Left lung (tissue), 10 donors: Measurements from ENCODE around the gene TUBGCP2. TPM values are rescaled to one million over a fixed set of nuclear protein-coding genes. Genes with fewer than 3 reads are reported as not detected.

Experiments
- ATAC-seq: fragments of 200-7000 bp; cut with Tn5 transposase; one replicate; pipeline ENCODE4 v1.9.1; 2020; ENCODE audit warnings: moderate library complexity
- DNase-seq, 4 donors: peaks; one replicate each; pipeline ENCODE4 v3.0.0-alpha.2; 2013 to 2020
- H3K27ac ChIP-seq, 2 donors: fragments of 200-600 bp; sonication (generic) in 1 of 2; one replicate each; pipeline versions ENCODE4 v1.5.0 to v1.8.0; 2020 to 2021
- H3K27me3 ChIP-seq, 2 donors: fragments of 200-600 bp; sonication (generic) in 1 of 2; one replicate each; pipeline versions ENCODE4 v1.5.0 to v1.8.0; 2020 to 2021
- H3K36me3 ChIP-seq, 2 donors: fragments of 200-600 bp; sonication (generic) in 1 of 2; one replicate each; pipeline versions ENCODE4 v1.5.0 to v1.8.0; 2020 to 2021
- H3K4me1 ChIP-seq, 2 donors: fragments of 200-600 bp; one replicate each; pipeline ENCODE4 v1.8.0; 2021
- H3K4me3 ChIP-seq, 2 donors: fragments of 200-600 bp; sonication (generic) in 1 of 2; one replicate each; pipeline versions ENCODE4 v1.5.0 to v1.8.0; 2020 to 2021; ENCODE audit warnings: mild to moderate bottlenecking in 1 of 2
- H3K9me3 ChIP-seq, 2 donors: fragments of 200-600 bp; sonication (generic) in 1 of 2; one replicate each; pipeline versions ENCODE4 v1.5.0 to v1.8.0; 2020 to 2021
- intact Hi-C, 2 donors: fragments of 100-400 bp; cut with DNase I; formaldehyde crosslinking; loops; one replicate each; pipeline versions ENCODE4 v1.11.2 to v1.14.2; 2022
- polyA plus RNA-seq, 6 donors: library from polyadenylated mRNA; unstranded; fragments of 120-200 nt; gene quantifications; one replicate each; pipeline ENCODE4 v1.2.1, GENCODE V29; 2013; ENCODE audit not compliant: insufficient read length in 6 of 6
- total RNA-seq, 2 donors: library from RNA; stranded (reverse); fragmentation: NEBNext Ultra II Directional; extraction: Animal tissue kit (Norgen Biotek cat#: 25700); gene quantifications; one replicate each; pipeline ENCODE4 v1.2.1, GENCODE V29; 2021
- TF ChIP-seq, protein P1 (sequence below), 2 donors: fragments of 200-600 bp; sonication (generic) in 1 of 2; IDR thresholded peaks; one replicate each; pipeline versions ENCODE4 v1.5.0 to v1.8.0; 2021; ENCODE audit warnings: antibody characterized with exemption in 2 of 2
- donor health status: DM: no; HTN: yes; CAD: no.
- donor health status: DM: no; HTN: no; CAD: no.

The TUBGCP2 gene
- total and polyA plus RNA-seq, 8 donors: 44.2 to 62.3 (median 52.1) TPM

DNA sequence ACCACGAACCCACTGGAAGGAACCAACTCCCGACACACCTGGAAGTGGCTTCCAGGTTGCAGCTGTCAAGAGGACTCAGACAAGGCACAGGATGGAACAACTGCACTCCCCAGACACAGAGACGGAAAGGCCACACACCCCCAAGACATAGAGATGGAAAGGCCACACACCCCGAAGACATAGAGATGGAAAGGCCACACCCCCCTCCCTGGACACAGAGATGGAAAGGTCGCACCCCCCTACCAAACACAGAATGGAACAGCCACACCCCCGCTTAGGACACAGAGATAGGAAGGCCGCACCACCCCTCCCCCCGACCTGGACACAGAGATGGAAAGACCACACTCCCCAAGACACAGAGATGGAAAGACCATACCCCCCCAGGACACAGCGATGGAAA, 7.6 kb upstream of the TUBGCP2 start:
- Histone ChIP-seq H3K27ac (no peak overlapping the region), H3K27me3 (peaks cover 0 to 28% of the 10 kb centered on the region in 2 donors), H3K4me3 (no peak overlapping the region), H3K4me1 (peaks cover 0 to 14% of the 10 kb centered on the region in 2 donors), H3K9me3 (no peaks in the 10 kb centered on the region), H3K36me3 (peaks cover 0 to 21% of the 10 kb centered on the region in 2 donors)
- TF ChIP-seq, protein P1, sequence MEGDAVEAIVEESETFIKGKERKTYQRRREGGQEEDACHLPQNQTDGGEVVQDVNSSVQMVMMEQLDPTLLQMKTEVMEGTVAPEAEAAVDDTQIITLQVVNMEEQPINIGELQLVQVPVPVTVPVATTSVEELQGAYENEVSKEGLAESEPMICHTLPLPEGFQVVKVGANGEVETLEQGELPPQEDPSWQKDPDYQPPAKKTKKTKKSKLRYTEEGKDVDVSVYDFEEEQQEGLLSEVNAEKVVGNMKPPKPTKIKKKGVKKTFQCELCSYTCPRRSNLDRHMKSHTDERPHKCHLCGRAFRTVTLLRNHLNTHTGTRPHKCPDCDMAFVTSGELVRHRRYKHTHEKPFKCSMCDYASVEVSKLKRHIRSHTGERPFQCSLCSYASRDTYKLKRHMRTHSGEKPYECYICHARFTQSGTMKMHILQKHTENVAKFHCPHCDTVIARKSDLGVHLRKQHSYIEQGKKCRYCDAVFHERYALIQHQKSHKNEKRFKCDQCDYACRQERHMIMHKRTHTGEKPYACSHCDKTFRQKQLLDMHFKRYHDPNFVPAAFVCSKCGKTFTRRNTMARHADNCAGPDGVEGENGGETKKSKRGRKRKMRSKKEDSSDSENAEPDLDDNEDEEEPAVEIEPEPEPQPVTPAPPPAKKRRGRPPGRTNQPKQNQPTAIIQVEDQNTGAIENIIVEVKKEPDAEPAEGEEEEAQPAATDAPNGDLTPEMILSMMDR (IDR thresholded peaks at IDR 0.05): no peak
- intact Hi-C loops: no loop called here
- peak in 1 of 4 donors; percentile 3 for DNase-seq
- no peak for ATAC-seq

DNA sequence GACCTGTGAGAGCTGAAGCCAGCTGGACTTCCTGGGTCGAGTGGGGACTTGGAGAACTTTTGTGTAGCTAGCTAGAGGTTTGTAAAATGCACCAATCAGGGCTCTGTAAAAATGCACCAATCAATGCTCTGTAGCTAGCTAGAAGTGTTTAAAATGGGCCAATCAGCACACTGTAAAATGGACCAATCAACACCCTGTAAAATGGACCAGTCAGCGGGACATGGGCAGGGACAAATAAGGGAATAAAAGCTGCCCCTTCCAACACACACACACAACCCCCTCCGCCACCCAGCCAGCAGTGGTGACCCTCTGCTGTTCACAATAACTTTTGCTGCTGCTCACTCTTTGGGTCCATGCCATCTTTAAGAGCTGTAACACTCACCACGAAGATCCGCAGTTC, 7.2 kb upstream of the TUBGCP2 start:
- Histone ChIP-seq H3K4me3 (no peak overlapping the region), H3K27ac (no peak overlapping the region), H3K27me3 (peaks cover 0 to 25% of the 10 kb centered on the region in 2 donors), H3K9me3 (no peaks in the 10 kb centered on the region), H3K36me3 (peaks cover 0 to 23% of the 10 kb centered on the region in 2 donors), H3K4me1 (peaks cover 0 to 14% of the 10 kb centered on the region in 2 donors)
- ATAC-seq (no peak), DNase-seq (peak in 1 of 4 donors; percentile 28)
- intact Hi-C loops: no loop called here
- TF ChIP-seq, protein P1 (IDR thresholded peaks at IDR 0.05): no peak

DNA sequence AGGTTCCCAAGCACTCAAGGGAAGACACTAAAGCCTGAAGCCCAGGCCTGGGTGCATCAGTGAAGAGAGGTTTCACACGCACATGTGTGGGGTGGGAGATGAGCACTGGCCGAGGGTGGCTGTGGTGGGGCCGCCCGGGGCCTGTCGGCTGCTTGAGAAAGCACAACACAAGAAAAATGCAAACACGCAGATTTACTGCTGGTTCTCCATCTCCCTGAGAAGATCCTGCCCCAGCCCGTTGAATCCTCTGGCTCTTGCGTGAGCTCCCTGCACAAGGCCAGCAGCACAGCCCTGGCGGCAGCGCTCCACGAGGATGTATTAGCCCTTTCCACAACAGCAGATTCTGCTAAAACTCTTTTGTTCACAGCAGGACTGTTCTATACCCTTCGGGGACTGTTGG, 6.2 kb upstream of the TUBGCP2 start:
- H3K27ac ChIP-seq: no peak overlapping the region
- peak in 1 of 4 donors; percentile 63 for DNase-seq
- H3K36me3 ChIP-seq: peaks cover 0 to 32% of the 10 kb centered on the region in 2 donors
- no peak overlapping the region for H3K4me3 ChIP-seq
- TF ChIP-seq, protein P1 (IDR thresholded peaks at IDR 0.05): no peak
- no peaks in the 10 kb centered on the region for H3K9me3 ChIP-seq
- intact Hi-C loops: no loop called here
- peaks cover 0 to 14% of the 10 kb centered on the region in 2 donors for H3K4me1 ChIP-seq
- ATAC-seq: no peak
- H3K27me3 ChIP-seq: peaks cover 0 to 16% of the 10 kb centered on the region in 2 donors

DNA sequence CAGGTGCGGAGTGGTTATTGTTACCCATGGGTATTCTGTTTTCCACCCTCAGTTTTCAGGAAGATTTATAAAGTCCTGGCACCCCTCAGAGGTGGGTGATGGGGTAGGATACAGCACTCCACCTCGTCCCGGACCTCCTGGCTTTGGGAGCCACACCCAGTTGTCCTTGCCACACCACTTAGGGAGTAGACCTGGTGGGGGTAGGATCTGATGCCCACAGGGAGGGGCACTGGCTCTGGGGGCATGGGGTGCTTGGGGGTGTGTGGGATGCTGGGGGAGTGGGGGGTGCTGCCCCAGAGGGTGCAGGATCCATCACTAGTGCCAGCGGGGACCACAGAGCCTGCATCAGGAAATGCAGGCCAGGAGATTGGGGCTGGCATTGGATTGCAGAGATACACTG, 4.5 kb upstream of the TUBGCP2 start:
- Histone ChIP-seq H3K27me3 (no peaks in the 10 kb centered on the region), H3K4me3 (no peak overlapping the region), H3K36me3 (peaks cover 0 to 32% of the 10 kb centered on the region in 2 donors), H3K4me1 (peaks cover 6 to 14% of the 10 kb centered on the region in 2 donors), H3K27ac (no peak overlapping the region), H3K9me3 (no peaks in the 10 kb centered on the region)
- intact Hi-C loops: no loop called here
- TF ChIP-seq, protein P1 (IDR thresholded peaks at IDR 0.05): no peak
- peak in 1 of 4 donors; percentile 20 for DNase-seq
- no peak for ATAC-seq

DNA sequence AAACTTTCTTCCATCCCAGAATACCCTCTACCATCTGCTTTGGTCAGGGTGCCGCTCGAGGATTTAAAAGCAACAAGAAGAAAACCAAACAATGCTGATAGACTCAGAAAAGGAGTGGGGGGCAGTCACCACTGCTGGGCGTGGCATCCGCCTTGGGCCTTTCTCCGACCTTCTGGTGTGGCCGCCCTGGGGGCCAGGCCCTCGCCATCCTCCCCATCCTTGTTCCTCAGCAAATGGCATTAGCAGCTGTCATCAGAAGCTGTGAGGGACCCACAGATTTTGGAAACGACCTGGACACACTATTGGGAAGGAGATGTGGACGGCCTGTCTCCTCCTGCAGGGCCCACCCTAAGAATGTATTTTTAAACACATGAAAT, 4.1 kb upstream of the TUBGCP2 start:
- ATAC-seq (no peak), DNase-seq (peak in 1 of 4 donors; percentile 43)
- Histone ChIP-seq H3K4me1 (peaks cover 7 to 17% of the 10 kb centered on the region in 2 donors), H3K27ac (no peak overlapping the region), H3K4me3 (no peak overlapping the region), H3K9me3 (no peaks in the 10 kb centered on the region), H3K36me3 (peaks cover 0 to 32% of the 10 kb centered on the region in 2 donors), H3K27me3 (no peaks in the 10 kb centered on the region)
- intact Hi-C loops: no loop called here
- TF ChIP-seq, protein P1 (IDR thresholded peaks at IDR 0.05): no peak
